HCT116 (cell line): ENCODE data around the gene CAB39L. TPM values are rescaled to one million over a fixed set of nuclear protein-coding genes. Genes with fewer than 3 reads are reported as not detected.

Experiments
- ATAC-seq: fragments of 200-7000 bp; cut with Tn5 transposase; 2 replicates; pipeline ENCODE4 v1.9.1; 2020; ENCODE audit warnings: mild to moderate bottlenecking, moderate library complexity
- BruUV-seq: library from RNA; stranded (reverse); fragments of 400-500 nt; replicated peaks from 2 replicates; lab custom pipeline; 2021; lab: Mats Ljungman, UMichigan
- CTCF ChIA-PET: fragments of 300-600 bp; sonication (Branson Sonifier 250); formaldehyde crosslinking; loops from one replicate; lab custom pipeline; 2021; ENCODE audit warnings: antibody characterized with exemption; lab: Charles Lee
- POLR2A ChIA-PET: fragments of 300-600, 350-600 bp; sonication (Branson Sonifier 250); formaldehyde crosslinking; loops from one replicate; lab custom pipeline; 2021; ENCODE audit warnings: antibody characterized with exemption; lab: Charles Lee
- RAD21 ChIA-PET, 2 experiments: fragments of 300-600 bp; sonication (Branson Sonifier 250); formaldehyde crosslinking; loops; one replicate each; lab custom pipeline; 2023; ENCODE audit warnings: low total read pairs in 2 of 2; ENCODE audit not compliant: uncharacterized antibody in 2 of 2, unreplicated experiment in 2 of 2, low non-redundant PET in 1 of 2; lab: Charles Lee
- DNase-seq: peaks from one replicate; pipeline ENCODE4 v3.0.0-alpha.2; 2010; ENCODE audit warnings: low read depth, low spot score
- H2AFZ ChIP-seq: fragments of 200-600 bp; shearing (Covaris generic), sonication (generic); 2 replicates; pipeline ENCODE4 v1.6.1; 2017; ENCODE audit warnings: low read depth, mixed run types, mixed read lengths, antibody characterized with exemption, low read length; ENCODE audit not compliant: poor library complexity, severe bottlenecking
- H3K27ac ChIP-seq: 2 replicates; pipeline ENCODE4 v1.5.1; 2012; ENCODE audit warnings: low read depth, low read length
- H3K27me3 ChIP-seq: fragments of 200-600 bp; sonication (generic); 2 replicates; pipeline ENCODE4 v1.6.1; 2016; ENCODE audit warnings: mixed run types, low read length, mixed read lengths; ENCODE audit not compliant: insufficient read depth
- H3K36me3 ChIP-seq, 2 experiments: fragments of 200-500 bp in 1 of 2; fragments of 200-600 bp in 1 of 2; sonication (Bioruptor generic) in 1 of 2; sonication (generic) in 1 of 2; 2 replicates each; pipeline versions ENCODE4 v1.5.1 to v1.6.1; 2014 to 2016; ENCODE audit warnings: low read length in 2 of 2, inconsistent platforms in 1 of 2, mixed read lengths in 1 of 2, mixed run types in 1 of 2; ENCODE audit not compliant: insufficient read depth in 2 of 2, control insufficient read depth in 1 of 2
- H3K4me1 ChIP-seq, 2 experiments: fragments of 200-600 bp in 1 of 2; sonication (generic) in 1 of 2; 2 replicates each; pipeline versions ENCODE4 v1.5.1 to v1.6.1; 2012 to 2017; ENCODE audit warnings: low read length in 2 of 2, inconsistent platforms in 1 of 2, mild to moderate bottlenecking in 1 of 2, mixed read lengths in 1 of 2, mixed run types in 1 of 2, moderate library complexity in 1 of 2; ENCODE audit not compliant: insufficient read depth in 2 of 2, control insufficient read depth in 1 of 2
- H3K4me2 ChIP-seq: fragments of 200-600 bp; sonication (generic); 2 replicates; pipeline ENCODE4 v1.6.1; 2017; ENCODE audit warnings: mixed run types, low read length, mixed read lengths
- H3K4me3 ChIP-seq, 2 experiments: fragments of 200-600 bp in 1 of 2; sonication (generic) in 1 of 2; replicated peaks in 1 of 2; 2 replicates each; pipeline ENCODE4 v1.5.1; 2011 to 2016; ENCODE audit warnings: low read length in 2 of 2, control low read depth in 1 of 2, low read depth in 1 of 2, mild to moderate bottlenecking in 1 of 2, mixed read lengths in 1 of 2, mixed run types in 1 of 2
- H3K79me2 ChIP-seq: fragments of 200-600 bp; sonication (generic); 2 replicates; pipeline ENCODE4 v1.6.1; 2017; ENCODE audit warnings: mild to moderate bottlenecking, mixed run types, low read length, moderate library complexity, mixed read lengths; ENCODE audit not compliant: insufficient read depth
- H3K9ac ChIP-seq: fragments of 200-600 bp; sonication (generic); 2 replicates; pipeline ENCODE4 v1.6.1; 2016; ENCODE audit warnings: low read length, mixed read lengths
- H3K9me2 ChIP-seq: fragments of 200-600 bp; sonication (generic), shearing (Covaris generic); 2 replicates; pipeline ENCODE4 v1.6.1; 2017; ENCODE audit warnings: mixed run types, mild to moderate bottlenecking, moderate library complexity; ENCODE audit not compliant: insufficient read depth
- H3K9me3 ChIP-seq, 2 experiments: fragments of 200-500 bp in 1 of 2; fragments of 200-600 bp in 1 of 2; sonication (Bioruptor generic) in 1 of 2; sonication (generic) in 1 of 2; 2 replicates each; pipeline ENCODE4 v1.6.1; 2014 to 2017; ENCODE audit warnings: low read length in 2 of 2, mixed read lengths in 2 of 2, inconsistent platforms in 1 of 2, low read depth in 1 of 2, mild to moderate bottlenecking in 1 of 2, mixed run types in 1 of 2, moderate library complexity in 1 of 2; ENCODE audit not compliant: control insufficient read depth in 1 of 2, insufficient read depth in 1 of 2
- H4K20me1 ChIP-seq: fragments of 200-600 bp; sonication (generic), shearing (Covaris generic); 2 replicates; pipeline ENCODE4 v1.6.1; 2017; ENCODE audit warnings: mixed run types, mild to moderate bottlenecking, moderate library complexity; ENCODE audit not compliant: insufficient read depth
- ATF3 ChIP-seq: IDR thresholded peaks from 2 replicates; pipeline ENCODE4 v1.6.1; 2012
- CBX3 ChIP-seq: IDR thresholded peaks from 2 replicates; pipeline ENCODE4 v1.6.1; 2012; ENCODE audit warnings: low read depth
- EGR1 ChIP-seq: IDR thresholded peaks from 2 replicates; pipeline ENCODE4 v1.6.1; 2012; ENCODE audit warnings: low read depth
- ELF1 ChIP-seq: IDR thresholded peaks from 2 replicates; pipeline ENCODE4 v1.6.1; 2012; ENCODE audit warnings: low read depth, borderline replicate concordance
- EZH2 ChIP-seq: fragments of 200-600 bp; sonication (generic); IDR thresholded peaks from 2 replicates; pipeline ENCODE4 v1.6.1; 2017; ENCODE audit warnings: antibody characterized with exemption, mixed run types
- EZH2phosphoT487 ChIP-seq: fragments of 200-600 bp; IDR thresholded peaks from 2 replicates; pipeline ENCODE4 v1.6.1; 2018; ENCODE audit warnings: antibody characterized with exemption, borderline replicate concordance
- FOSL1 ChIP-seq: IDR thresholded peaks from 2 replicates; pipeline ENCODE4 v1.6.1; 2012; ENCODE audit warnings: low read depth
- POLR2A ChIP-seq: IDR thresholded peaks from 2 replicates; pipeline ENCODE4 v1.7.0; 2011; ENCODE audit warnings: borderline replicate concordance; ENCODE audit not compliant: insufficient read depth, insufficient read length; ENCODE audit errors: extremely low read depth
- SP1 ChIP-seq: IDR thresholded peaks from 2 replicates; pipeline ENCODE4 v1.6.1; 2012; ENCODE audit warnings: low read depth
- YY1 ChIP-seq: IDR thresholded peaks from 2 replicates; pipeline ENCODE4 v1.6.1; 2011; ENCODE audit warnings: low read length, low read depth, moderate library complexity, mild to moderate bottlenecking; ENCODE audit not compliant: insufficient replicate concordance; ENCODE audit errors: extremely low read depth
- intact Hi-C: fragments of 100-400 bp; cut with micrococcal nuclease; formaldehyde crosslinking; loops from 2 replicates; pipeline ENCODE4 v1.10.0; 2022
- total RNA-seq: library from RNA; stranded (reverse); gene quantifications from one replicate; pipeline ENCODE4 v1.2.1, GENCODE V29; 2021; ENCODE audit not compliant: unreplicated experiment
- TF ChIP-seq, protein P1 (sequence below): IDR thresholded peaks from 2 replicates; pipeline ENCODE4 v1.6.1; 2011; ENCODE audit warnings: mild to moderate bottlenecking, low read length, moderate library complexity; ENCODE audit not compliant: insufficient replicate concordance; ENCODE audit errors: extremely low read depth
- TF ChIP-seq, protein P2 (sequence below): IDR thresholded peaks from 2 replicates; pipeline ENCODE4 v1.6.1; 2012; ENCODE audit warnings: low read depth
- TF ChIP-seq, protein P3 (sequence below): IDR thresholded peaks from 2 replicates; pipeline ENCODE4 v1.6.1; 2012

Gene CAB39L
- total RNA-seq, 1 experiment from 2014 or later = 6.1 TPM

DNA sequence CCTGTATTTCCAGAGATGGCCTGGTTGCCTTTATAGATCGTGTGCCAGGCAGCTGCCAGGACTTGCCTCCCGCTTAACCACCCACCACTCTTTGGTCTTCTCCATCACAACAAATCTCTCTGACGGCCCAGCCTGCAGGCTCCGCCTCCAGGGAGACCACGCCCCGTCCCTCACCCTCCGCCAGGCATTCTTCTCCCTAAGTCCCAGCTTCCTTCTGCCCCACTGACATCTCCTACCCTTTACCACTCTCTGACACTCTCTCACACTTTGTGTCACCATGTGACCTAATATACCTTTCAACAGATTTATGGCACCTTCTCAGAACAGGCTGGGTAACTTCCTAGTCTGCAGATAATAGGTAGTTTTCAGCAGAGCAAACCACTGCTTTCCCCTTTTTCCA, 95.1 kb downstream of the CAB39L start:
- Histone ChIP-seq H3K9me2 (no peaks in the 10 kb centered on the region), H2AFZ (no peak overlapping the region), H4K20me1 (no peaks in the 10 kb centered on the region), H3K36me3 (no peaks in the 10 kb centered on the region), H3K4me2 (no peak overlapping the region), H3K27me3 (no peaks in the 10 kb centered on the region), H3K79me2 (no peaks in the 10 kb centered on the region), H3K9ac (no peak overlapping the region), H3K4me3 (no peak overlapping the region), H3K4me1 (no peaks in the 10 kb centered on the region), H3K27ac (no peak overlapping the region), H3K9me3 (no peaks in the 10 kb centered on the region)
- POLR2A ChIA-PET = no interaction called here
- TF ChIP-seq, protein P1, sequence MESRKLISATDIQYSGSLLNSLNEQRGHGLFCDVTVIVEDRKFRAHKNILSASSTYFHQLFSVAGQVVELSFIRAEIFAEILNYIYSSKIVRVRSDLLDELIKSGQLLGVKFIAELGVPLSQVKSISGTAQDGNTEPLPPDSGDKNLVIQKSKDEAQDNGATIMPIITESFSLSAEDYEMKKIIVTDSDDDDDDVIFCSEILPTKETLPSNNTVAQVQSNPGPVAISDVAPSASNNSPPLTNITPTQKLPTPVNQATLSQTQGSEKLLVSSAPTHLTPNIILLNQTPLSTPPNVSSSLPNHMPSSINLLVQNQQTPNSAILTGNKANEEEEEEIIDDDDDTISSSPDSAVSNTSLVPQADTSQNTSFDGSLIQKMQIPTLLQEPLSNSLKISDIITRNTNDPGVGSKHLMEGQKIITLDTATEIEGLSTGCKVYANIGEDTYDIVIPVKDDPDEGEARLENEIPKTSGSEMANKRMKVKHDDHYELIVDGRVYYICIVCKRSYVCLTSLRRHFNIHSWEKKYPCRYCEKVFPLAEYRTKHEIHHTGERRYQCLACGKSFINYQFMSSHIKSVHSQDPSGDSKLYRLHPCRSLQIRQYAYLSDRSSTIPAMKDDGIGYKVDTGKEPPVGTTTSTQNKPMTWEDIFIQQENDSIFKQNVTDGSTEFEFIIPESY = no peak
- TF ChIP-seq FOSL1 = no peak
- no peak for TF ChIP-seq YY1
- TF ChIP-seq CBX3 = no peak
- TF ChIP-seq ELF1 = no peak
- no peak for TF ChIP-seq ATF3
- no peak for TF ChIP-seq SP1
- TF ChIP-seq EZH2 = no peak
- no peak for TF ChIP-seq EGR1
- TF ChIP-seq, protein P2, sequence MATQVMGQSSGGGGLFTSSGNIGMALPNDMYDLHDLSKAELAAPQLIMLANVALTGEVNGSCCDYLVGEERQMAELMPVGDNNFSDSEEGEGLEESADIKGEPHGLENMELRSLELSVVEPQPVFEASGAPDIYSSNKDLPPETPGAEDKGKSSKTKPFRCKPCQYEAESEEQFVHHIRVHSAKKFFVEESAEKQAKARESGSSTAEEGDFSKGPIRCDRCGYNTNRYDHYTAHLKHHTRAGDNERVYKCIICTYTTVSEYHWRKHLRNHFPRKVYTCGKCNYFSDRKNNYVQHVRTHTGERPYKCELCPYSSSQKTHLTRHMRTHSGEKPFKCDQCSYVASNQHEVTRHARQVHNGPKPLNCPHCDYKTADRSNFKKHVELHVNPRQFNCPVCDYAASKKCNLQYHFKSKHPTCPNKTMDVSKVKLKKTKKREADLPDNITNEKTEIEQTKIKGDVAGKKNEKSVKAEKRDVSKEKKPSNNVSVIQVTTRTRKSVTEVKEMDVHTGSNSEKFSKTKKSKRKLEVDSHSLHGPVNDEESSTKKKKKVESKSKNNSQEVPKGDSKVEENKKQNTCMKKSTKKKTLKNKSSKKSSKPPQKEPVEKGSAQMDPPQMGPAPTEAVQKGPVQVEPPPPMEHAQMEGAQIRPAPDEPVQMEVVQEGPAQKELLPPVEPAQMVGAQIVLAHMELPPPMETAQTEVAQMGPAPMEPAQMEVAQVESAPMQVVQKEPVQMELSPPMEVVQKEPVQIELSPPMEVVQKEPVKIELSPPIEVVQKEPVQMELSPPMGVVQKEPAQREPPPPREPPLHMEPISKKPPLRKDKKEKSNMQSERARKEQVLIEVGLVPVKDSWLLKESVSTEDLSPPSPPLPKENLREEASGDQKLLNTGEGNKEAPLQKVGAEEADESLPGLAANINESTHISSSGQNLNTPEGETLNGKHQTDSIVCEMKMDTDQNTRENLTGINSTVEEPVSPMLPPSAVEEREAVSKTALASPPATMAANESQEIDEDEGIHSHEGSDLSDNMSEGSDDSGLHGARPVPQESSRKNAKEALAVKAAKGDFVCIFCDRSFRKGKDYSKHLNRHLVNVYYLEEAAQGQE = no peak
- TF ChIP-seq, protein P3, sequence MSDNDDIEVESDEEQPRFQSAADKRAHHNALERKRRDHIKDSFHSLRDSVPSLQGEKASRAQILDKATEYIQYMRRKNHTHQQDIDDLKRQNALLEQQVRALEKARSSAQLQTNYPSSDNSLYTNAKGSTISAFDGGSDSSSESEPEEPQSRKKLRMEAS = no peak
- TF ChIP-seq POLR2A = no peak
- TF ChIP-seq EZH2phosphoT487 = no peak
- RAD21 ChIA-PET = no interaction called here
- DNase-seq (no peak), ATAC-seq (peak; percentile 40; the same call in 1 of the 2 replicates)
- CTCF ChIA-PET = no interaction called here
- intact Hi-C loops = no loop called here
- BruUV-seq = no TSS peak
